Activated naive CD4-positive, alpha-beta T cell treated with Interleukin-2 at 50 U/mL for 16 hours (primary cell): ENCODE measurements around the gene TBC1D4.

Experiments
- DNase-seq: peaks from one replicate; pipeline ENCODE4 v3.0.0-alpha.2; 2020

TBC1D4 gene, protein sequence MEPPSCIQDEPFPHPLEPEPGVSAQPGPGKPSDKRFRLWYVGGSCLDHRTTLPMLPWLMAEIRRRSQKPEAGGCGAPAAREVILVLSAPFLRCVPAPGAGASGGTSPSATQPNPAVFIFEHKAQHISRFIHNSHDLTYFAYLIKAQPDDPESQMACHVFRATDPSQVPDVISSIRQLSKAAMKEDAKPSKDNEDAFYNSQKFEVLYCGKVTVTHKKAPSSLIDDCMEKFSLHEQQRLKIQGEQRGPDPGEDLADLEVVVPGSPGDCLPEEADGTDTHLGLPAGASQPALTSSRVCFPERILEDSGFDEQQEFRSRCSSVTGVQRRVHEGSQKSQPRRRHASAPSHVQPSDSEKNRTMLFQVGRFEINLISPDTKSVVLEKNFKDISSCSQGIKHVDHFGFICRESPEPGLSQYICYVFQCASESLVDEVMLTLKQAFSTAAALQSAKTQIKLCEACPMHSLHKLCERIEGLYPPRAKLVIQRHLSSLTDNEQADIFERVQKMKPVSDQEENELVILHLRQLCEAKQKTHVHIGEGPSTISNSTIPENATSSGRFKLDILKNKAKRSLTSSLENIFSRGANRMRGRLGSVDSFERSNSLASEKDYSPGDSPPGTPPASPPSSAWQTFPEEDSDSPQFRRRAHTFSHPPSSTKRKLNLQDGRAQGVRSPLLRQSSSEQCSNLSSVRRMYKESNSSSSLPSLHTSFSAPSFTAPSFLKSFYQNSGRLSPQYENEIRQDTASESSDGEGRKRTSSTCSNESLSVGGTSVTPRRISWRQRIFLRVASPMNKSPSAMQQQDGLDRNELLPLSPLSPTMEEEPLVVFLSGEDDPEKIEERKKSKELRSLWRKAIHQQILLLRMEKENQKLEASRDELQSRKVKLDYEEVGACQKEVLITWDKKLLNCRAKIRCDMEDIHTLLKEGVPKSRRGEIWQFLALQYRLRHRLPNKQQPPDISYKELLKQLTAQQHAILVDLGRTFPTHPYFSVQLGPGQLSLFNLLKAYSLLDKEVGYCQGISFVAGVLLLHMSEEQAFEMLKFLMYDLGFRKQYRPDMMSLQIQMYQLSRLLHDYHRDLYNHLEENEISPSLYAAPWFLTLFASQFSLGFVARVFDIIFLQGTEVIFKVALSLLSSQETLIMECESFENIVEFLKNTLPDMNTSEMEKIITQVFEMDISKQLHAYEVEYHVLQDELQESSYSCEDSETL (N-terminal part only)

DNA sequence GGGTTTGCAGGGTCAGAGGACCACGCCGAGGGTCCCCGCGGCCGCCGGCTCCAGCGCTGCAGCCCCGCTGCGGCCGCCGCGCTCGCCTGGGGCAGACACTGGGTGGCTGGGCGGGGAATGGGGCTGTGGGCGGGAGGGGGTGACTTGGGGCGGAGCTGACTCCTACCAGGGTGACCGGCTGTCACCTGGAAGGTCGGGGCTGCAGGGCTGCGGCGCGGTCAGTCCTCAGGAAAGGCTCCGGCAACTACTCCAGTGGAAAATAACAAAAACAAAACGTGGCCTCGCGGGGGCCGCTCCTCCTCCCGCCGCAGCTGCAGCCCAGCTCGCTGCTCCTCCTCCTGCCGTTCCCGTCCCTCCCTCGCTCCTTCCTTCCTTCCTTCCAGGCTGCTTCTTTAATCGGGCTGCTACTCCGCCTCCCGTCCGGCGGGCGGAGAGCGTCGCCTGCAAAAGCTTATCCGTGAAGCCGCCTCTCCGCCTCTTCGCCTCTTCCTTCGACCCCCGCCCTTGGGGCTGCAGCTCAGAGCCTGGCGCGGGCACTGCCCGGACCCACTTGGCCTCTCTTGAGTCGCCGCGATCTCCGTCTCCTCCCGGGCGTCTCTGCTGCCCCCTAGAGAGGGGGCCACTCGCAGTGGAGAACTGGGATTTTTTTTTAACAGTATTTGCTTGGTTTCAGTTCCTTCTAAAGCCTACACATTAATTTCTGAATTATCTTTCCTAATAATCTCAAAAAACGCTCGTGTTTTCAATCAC lies at the start of gene TBC1D4:
TSS of gene TBC1D4 (minus strand) at position 100 of the 750 bp plus-strand sequence. CDS start 402 bp downstream, outside the sequence.
- DNase-seq: peak; percentile 43

DNA sequence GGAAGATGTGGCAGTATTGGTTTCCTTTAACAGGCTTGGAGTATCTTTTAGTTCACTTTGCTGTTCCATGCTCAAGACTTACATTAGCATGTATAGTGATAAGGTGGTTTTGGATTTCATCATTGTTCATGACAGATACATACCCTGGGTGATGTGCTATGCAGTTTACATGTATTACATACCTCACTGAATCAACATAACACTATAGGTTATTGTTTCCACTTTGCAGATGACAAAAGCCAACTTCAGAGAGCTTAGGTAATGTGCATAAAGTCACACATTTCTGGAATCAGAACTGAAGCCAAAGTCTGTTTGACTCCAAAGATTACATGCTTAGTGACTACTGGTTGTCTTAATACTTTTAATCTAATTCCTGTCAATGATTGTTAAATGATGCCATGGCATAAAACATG lies 48.6 kb upstream of the TBC1D4 start:
- DNase-seq: no peak

DNA sequence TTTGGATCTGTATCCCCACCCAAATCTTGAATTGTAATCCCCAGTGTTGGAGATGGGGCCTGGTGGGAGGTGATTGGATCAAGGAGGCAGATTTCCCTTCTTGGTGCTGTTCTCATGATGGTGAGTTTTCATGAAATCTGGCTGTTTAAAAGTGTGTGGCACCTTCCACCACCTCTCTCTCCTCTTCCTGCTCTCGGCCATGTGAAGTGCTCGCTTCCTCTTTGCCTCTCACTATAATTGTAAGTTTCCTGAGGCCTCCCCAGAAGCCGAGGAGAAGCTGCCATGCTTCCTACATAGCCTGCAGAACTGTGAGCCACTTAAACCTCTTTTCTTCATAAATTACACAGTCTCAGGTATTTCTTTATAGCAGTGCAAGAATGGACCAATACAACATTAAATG lies 40.0 kb upstream of the TBC1D4 start:
- no peak for DNase-seq

DNA sequence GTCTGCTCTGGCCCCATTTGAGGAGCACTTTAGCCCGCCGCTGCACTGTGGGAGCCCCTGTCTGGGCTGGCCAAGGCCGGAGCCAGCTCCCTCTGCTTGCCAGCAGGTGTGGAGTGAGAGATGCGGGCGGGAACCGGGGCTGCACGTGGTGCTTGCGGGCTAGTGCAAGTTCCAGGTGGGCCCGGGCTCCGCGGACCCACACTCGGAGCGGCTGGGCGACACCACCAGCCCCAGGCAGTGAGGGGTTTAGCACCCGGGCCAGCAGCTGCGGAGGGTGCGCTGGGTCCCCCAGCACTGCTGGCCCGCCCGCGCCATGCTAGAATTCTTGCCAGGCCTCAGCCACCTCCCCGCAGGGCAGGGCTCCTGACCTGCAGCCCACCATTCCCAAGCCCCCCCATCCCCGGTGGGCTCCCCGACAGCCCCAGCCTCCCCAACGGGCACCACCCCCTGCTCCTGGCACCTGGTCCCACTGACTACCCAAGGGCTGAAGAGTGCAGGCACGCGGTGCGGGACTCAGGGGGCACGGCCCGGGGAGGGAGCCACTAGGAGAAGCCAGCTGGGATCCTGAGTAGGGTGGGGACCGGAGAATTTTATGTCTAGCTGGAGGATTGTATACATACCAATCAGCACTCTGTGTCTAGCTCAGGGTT lies 36.6 kb upstream of the TBC1D4 start:
- DNase-seq: no peak

DNA sequence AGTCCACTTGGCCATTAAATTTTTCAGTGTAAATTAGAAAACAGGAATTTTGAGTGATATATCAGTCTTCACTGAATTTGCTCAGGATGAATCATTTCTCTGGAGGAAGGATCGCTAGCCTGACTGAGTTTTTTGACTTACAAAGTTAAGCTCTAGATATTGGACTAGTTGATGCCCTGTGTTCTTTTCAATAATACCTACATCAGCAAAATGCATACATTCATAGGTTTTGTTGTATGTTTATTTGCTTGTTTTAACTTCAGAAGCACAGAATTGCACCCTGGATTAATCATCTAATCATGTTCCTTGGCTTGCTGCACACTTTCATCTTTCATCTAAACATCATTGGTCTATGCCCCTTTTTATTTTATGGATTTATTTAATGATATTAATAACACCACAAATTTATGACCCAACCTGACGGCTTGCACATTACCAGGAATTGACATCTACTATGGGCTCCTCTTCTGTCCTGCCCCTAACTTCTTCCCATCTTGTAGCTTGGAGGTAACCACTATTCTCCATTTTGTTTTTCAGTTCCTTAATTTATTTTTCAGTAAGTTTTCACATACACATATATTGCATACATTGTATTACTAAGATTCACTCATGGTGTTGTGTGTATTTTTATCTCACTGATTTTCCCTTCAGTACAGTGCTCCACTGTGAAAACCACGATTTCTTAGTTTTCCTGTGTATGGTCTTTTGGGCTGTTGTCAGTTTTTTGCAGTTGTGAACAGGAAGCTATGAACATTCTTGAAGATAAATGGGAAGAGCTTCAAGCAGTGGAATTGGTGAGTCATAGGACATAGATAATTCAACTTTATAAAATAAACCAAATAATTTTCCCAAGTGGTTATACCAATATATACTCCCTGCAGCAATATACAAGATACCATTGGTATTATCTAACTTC lies 32.4 kb upstream of the TBC1D4 start:
- no peak for DNase-seq

DNA sequence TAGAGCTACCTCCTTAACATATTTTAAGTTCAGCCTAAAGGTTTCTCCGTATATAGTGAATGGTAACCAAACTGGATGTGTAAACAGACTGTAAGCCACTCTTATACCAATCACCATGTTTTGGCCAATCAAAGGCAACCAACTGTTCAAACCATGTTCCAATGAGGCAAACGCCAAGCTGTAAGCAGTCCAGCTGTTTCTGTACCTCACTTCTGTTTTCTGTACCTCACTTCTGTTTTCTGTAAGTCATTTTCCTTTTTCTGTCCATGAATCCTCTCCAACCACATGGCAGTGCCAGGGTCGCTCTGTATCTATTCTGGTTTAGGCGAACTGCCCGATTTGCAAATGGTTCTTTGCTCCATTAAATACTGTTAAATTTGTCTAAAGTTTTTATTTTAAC lies 31.3 kb upstream of the TBC1D4 start:
- no peak for DNase-seq

DNA sequence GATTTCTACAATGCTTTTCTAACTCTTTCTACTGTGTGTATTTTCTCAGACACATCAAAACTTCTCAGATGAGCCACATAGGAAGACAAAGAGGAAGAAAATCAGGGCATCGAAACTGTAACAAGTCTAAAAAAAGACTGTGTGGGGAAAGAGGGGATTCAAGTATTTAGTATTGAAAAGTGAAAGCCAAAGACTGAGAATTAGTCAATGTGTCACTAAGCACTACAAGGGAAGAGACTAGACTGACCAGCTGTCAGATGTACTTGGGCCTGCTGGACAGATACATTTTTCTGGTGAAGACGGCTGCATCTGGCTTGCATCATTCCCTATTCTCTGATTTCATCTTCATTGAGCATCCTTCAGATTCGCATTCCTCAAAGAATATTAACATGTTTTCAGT lies 30.3 kb upstream of the TBC1D4 start:
- no peak for DNase-seq

DNA sequence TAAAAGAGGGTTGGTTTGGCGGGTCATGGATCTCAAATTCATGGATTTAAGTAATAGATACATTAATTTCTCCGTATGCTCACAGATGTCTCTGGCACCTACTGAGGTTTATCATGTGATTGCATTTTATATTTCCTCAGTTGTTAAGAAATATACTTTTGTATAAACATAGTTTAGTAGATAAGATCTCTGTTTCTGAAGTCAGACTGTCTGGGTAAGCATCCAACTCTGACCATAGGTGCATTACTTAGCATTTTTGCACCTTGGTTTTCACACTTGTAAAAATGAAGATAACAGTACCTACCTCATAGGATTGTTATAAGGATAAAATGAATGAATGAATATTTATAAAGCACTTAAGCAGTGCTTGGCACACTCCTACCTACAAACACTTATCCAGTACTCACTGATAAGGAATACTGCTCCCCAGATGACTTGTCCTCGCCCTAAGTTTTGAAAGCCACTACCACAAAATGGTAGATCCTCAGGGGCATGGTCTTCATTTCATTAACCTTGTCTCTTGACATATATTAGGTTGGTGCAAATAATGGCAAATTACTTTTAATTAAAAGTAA lies 29.2 kb upstream of the TBC1D4 start:
- DNase-seq: no peak

DNA sequence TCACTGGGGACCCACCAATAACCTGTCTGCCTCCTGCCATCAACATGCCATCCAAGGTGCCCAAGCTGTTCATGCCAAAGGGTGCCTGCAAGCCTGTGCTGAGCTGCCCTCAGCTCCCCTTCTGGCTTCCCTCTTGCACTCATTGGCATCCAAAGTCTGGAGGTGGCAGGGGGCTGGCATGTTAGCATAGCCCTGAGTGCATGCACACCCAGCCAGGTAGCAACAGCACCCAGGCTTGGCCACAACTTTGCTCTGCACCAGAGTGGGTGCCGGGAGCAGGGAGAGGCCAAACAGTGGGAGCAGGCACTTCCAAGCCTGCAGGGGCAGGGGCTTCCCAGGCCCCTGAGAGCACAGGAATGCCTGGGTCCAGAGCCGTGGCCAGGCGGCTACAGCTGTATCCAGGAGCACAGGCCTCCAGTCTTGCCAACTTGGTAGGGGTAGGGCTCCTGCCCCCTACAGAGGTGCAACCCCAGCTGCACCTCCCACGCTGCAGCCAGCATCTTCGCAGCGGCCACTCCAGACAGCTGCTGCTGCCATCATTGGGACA lies 26.1 kb upstream of the TBC1D4 start:
- DNase-seq: no peak

DNA sequence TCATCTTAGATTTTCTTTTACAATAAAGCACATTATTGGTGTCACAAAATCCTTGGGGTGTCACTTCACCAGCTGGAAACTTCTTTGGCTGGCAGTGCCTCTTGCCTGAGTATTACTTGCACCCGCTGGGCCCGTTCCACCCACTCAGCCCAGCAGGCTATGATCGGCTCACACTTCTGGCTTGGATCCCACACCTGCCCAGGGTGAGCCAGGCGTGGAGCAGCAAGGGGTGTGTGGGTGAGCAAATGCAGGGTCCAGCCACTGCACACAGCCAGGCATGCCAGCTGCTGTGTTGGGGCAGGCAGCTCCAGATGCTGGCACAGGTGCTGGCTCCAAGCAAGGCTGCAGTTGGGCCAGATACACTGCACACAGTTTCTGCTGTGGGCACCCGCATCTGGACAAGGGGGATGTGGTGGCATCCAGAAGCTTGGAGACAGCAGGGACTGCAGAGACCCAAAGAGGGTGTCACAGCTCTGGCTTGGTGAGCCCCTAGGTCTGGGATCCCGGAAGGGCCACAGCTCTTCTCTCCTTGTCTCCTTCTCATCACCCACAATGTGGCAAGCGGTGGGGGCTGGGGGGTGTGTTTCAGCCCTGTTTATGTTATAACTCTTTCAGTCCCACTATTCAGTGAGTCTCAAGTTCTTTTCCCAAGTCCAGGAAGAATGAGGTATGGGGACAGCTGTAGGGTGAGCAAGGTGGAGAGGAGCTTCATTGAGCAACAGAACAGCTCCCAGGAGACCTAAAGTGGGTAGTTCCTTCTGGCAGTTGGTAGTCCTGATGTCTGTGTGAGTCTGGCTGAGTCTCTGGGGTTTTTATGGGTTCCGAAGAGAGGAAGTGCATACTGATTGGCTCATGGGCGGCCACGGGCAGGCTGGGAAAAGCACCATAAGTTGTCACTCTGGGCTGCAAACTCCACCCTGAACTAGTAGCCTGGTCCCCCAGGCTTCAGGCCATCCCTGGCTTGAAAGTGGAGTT lies 25.3 kb upstream of the TBC1D4 start:
- no peak for DNase-seq

DNA sequence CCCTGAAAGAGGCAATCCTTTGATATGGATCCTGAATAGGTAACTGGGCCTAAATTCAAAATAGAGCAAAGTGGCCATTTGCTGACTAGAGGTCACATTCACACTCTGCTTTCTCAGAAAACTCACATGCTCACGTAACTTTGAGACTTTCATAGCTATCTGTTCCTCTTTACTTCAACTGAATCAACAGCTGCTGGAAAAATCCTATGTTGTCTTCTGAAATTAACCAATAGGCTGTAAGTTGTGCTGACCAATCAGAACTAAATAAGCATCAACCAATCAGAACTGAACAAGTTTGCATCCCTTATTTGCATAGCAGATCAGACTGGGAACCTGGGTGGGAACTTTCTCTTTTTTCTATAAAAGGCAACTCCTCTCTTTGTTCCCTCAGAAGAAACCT lies 24.0 kb upstream of the TBC1D4 start:
- no peak for DNase-seq

DNA sequence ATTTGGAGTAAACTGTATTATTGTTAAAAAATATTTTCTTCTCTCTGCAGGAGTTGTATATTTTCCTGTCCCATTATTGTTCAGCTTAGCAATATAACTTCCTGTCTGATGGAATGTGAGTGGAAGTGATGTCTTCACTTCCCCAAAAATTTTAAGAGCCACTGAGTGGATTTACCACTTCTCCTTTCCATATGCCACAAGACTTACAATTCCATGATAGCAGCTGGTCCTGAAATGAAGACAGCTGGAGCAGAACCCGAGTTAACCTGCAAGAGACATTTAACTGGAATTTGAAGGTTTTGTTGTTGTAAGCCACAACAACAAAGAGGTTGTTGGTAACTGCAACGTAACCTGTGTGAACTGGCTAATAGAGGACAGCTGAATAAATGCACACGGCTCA lies 23.4 kb upstream of the TBC1D4 start:
- no peak for DNase-seq

DNA sequence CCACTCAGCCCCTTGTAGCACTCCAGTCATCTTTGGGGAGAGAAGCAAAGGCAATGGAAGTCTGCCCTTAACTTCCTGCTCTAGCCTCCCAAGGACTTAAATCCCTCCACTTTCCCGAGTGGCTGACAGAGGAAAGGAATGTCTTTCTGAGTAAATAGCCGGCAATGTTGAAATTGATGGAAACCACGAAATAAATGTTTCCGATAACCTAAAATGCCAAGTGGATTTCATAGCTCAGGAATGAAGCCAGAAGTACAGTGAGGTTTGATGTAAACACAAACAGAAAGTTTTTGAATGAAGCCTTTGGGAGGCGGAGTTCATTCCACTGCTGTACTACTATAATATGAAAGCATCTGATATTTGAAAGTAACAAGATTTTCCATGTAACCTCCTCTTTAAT lies 14.0 kb upstream of the TBC1D4 start:
- no peak for DNase-seq

DNA sequence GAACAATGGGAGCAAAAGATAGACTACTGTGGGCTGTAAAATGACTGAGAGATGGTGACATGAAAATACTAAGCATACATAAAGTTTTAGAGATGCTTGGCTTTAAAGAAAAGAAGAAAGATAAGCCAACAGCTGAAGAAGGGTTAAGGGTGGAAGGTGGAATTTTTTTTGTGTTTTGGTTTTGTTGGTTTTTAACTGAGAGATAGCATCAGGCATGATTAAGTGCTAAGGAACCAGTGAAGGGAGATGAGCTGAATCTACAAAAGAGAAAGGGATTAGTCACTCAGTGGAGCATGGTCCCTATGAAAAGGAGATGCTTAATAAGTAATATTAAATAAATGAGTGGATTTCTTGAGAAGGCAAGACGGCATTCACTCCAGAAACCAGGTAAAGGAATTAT lies 12.5 kb upstream of the TBC1D4 start:
- no peak for DNase-seq

DNA sequence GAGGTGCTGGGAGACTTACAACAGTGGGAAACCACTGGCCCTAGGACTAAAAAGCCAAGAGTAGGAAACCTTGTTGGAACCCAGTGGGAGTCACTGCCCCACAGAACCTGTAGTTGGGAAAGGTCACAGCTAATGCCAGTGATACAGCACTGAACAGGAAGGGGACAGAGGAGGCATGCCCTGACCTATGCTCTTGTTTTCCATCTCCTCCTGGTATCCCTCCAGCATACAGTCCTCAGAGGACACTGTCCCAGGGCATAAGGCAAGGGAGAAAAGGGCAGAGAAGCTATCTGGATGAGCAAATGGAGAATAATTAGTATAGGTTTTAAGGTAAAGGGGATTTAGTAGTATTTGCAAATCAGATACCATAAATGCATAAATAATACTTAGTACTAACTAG lies 11.2 kb upstream of the TBC1D4 start:
- DNase-seq: no peak

DNA sequence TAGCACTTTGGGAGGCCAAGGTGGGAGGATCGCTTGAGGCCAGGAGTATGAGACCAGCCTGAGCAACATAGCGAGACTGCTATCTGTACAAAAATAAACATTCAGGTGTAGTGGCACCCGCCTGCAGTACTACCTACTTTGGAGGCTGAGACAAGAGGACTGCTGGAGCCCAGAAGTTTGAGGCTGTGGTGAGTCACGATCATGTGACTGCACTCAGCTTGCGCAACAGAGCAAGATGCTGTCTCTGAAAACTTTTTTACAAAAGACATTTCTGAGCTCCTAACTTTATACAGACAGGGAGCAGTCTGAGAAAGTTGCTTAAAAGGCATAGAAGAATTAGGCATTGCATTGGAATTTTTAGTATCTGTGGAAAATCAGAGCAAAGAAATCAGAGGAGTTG lies 10.4 kb upstream of the TBC1D4 start:
- no peak for DNase-seq

DNA sequence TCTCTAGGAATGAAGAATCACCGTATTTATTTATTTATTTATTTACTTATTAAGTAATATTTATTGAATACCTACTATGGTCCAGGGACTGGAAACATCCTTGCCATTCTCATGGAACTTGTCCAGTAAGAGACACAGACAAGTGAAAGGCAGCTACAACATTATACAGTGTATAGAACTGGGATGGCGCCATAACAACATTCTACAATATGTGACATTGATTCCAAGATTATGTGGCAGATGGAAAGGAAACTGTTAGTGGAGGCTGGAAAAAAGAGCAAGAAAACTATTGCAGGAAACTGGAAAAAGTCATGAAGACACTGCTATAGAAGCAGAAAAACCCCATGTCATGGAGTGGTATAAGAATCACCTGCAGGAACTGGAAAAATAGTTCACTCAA lies 9.4 kb upstream of the TBC1D4 start:
- no peak for DNase-seq

DNA sequence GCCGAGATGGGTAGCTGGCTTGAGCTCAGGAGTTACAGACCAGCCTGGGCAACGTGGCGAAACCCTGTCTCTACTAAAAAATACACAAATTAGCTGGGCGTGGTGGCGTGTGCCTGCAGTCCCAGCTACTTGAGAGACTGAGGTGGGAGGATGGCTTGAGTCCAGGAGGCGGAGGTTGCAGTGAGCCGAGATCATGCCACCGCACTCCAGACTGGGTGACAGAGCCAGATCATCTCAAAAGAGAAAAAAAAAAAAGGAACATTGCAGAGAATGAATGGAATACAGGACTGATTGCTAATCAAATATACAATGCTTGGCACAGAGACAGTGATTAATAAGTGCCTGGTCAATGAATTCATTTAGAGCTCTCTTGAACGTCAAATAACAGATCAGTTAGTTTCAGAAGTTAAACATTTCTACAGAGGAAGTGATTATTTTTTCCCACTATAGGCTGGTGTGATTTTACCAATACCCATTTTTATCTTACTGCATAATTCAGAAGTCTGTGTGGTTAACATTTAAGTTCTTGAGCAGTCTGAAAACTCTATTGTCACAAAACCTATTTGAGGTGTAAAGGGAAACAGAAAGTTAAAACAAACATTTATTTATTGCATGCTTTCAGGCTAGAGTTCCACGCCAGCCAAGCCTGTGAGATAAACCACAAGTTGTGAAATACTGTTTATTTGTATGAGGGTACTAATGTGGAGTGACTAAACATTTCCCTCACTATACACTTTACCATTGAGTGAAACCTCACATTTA lies 7.7 kb upstream of the TBC1D4 start:
- no peak for DNase-seq
